ENCODE measurements around the gene ZNF302. TPM values are rescaled to one million over a fixed set of nuclear protein-coding genes. Genes with fewer than 3 reads are reported as not detected.

The ZNF302 gene
- total RNA-seq, 2 experiments from 2014 or later: 23.9 to 26.9 TPM

DNA sequence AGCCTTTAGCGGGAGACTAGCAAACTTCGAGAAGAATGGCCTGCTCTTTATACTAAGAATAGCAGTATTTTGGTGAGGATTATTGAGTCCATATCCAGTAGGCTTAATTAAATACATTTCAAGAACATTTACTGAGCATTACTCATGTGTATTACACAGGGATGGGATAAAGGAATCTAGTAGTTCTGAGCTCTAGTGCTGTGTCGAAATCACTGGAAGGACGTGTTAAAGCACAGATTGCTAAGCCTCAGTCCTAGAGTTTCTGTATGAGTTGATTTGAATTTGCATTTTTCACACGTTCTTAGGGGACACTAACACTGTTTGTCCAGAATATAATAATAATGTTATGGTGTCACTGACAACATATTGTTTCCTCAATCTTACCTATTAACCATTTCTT, 9.0 kb downstream of the ZNF302 start:
- Histone ChIP-seq H3K27ac (ENCODE audit: low read depth, low read length, poor library complexity, severe bottlenecking) (no peak overlapping the region), H2AFZ (ENCODE audit: low read length) (no peak overlapping the region), H3K36me3 (ENCODE audit: insufficient read depth, low read length) (peaks cover 37% of the 10 kb centered on the region), H3K79me2 (ENCODE audit: insufficient read depth, low read depth, low read length) (no peaks in the 10 kb centered on the region), H4K20me1 (ENCODE audit: insufficient read depth, low read length) (no peaks in the 10 kb centered on the region), H3K9me2 (ENCODE audit: insufficient read depth, low read length) (no peaks in the 10 kb centered on the region), H3K4me3 (ENCODE audit: low read depth, low read length, poor library complexity, severe bottlenecking) (no peak overlapping the region), H3K4me2 (ENCODE audit: low read length) (no peak overlapping the region), H3K9me3 (ENCODE audit: low read length) (peaks cover 6% of the 10 kb centered on the region; the same call in 1 of the 2 replicates), H3K4me1 (ENCODE audit: insufficient read depth, low read length, poor library complexity, severe bottlenecking) (no peaks in the 10 kb centered on the region)
- intact Hi-C loops (cut with micrococcal nuclease; ENCODE audit: unreplicated experiment): no loop called here
- no TSS peak for BruUV-seq (replicated peaks)
- ChIA-PET CTCF (ENCODE audit: unreplicated experiment) (no interaction called here), POLR2A (no interaction called here)
- TF ChIP-seq CTCF (conservative IDR thresholded peaks at IDR 0.05; ENCODE audit: low read length) (no peak), EZH2phosphoT487 (IDR thresholded peaks at IDR 0.05; ENCODE audit: borderline replicate concordance, low read depth, low read length) (no peak)
- DNase-seq (ENCODE audit: low spot score): no peak

DNA sequence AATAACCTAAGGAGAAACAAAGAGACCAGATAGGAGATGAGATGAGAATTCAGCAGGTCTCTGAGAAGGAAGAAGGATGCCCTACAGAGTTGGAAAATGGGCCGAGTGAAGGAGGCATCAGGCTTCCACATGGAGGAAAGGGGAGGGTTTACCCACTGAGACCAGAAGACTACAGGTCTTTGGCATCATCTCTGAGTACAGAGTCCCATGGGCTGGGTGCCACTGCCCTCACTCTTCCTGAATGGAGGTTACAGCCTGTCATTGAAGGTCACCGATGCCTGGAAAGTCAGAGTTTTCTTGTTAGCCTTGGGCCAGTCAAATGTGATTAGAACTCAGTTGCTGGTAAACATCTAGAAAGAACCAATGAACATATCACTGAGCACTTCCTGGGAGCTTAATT, 9.9 kb downstream of the ZNF302 start:
- no peaks in the 10 kb centered on the region for H4K20me1 ChIP-seq (ENCODE audit: insufficient read depth, low read length)
- intact Hi-C loops (cut with micrococcal nuclease; ENCODE audit: unreplicated experiment): no loop called here
- peaks cover 28% of the 10 kb centered on the region for H3K36me3 ChIP-seq (ENCODE audit: insufficient read depth, low read length)
- TF ChIP-seq CTCF (conservative IDR thresholded peaks at IDR 0.05; ENCODE audit: low read length) (no peak), EZH2phosphoT487 (IDR thresholded peaks at IDR 0.05; ENCODE audit: borderline replicate concordance, low read depth, low read length) (no peak)
- ChIA-PET POLR2A (no interaction called here), CTCF (ENCODE audit: unreplicated experiment) (no interaction called here)
- no peaks in the 10 kb centered on the region for H3K4me1 ChIP-seq (ENCODE audit: insufficient read depth, low read length, poor library complexity, severe bottlenecking)
- no peak overlapping the region for H2AFZ ChIP-seq (ENCODE audit: low read length)
- no peaks in the 10 kb centered on the region for H3K79me2 ChIP-seq (ENCODE audit: insufficient read depth, low read depth, low read length)
- BruUV-seq (replicated peaks): no TSS peak
- H3K9me2 ChIP-seq (ENCODE audit: insufficient read depth, low read length): no peaks in the 10 kb centered on the region
- H3K9me3 ChIP-seq (ENCODE audit: low read length): no peaks in the 10 kb centered on the region
- DNase-seq (ENCODE audit: low spot score): no peak
- no peak overlapping the region for H3K27ac ChIP-seq (ENCODE audit: low read depth, low read length, poor library complexity, severe bottlenecking)
- H3K4me2 ChIP-seq (ENCODE audit: low read length): no peak overlapping the region
- H3K4me3 ChIP-seq (ENCODE audit: low read depth, low read length, poor library complexity, severe bottlenecking): no peak overlapping the region

GRCh38 chr19:34688592-34688991, 11.1 kb downstream of the ZNF302 start:
- H3K4me1 ChIP-seq (ENCODE audit: insufficient read depth, low read length, poor library complexity, severe bottlenecking): no peaks in the 10 kb centered on the region
- no peaks in the 10 kb centered on the region; the same call in 1 of the 2 replicates for H3K9me2 ChIP-seq (ENCODE audit: insufficient read depth, low read length)
- H2AFZ ChIP-seq (ENCODE audit: low read length): no peak overlapping the region
- no TSS peak for BruUV-seq (replicated peaks)
- H3K4me2 ChIP-seq (ENCODE audit: low read length): no peak overlapping the region
- no peak for DNase-seq (ENCODE audit: low spot score)
- intact Hi-C loops (cut with micrococcal nuclease; ENCODE audit: unreplicated experiment): no loop called here
- no peak for TF ChIP-seq CTCF (conservative IDR thresholded peaks at IDR 0.05; ENCODE audit: low read length)
- no peak for TF ChIP-seq EZH2phosphoT487 (IDR thresholded peaks at IDR 0.05; ENCODE audit: borderline replicate concordance, low read depth, low read length)
- H3K36me3 ChIP-seq (ENCODE audit: insufficient read depth, low read length): peaks cover 16% of the 10 kb centered on the region
- no peaks in the 10 kb centered on the region for H3K79me2 ChIP-seq (ENCODE audit: insufficient read depth, low read depth, low read length)
- no peak overlapping the region for H3K4me3 ChIP-seq (ENCODE audit: low read depth, low read length, poor library complexity, severe bottlenecking)
- no peaks in the 10 kb centered on the region for H3K9me3 ChIP-seq (ENCODE audit: low read length)
- H4K20me1 ChIP-seq (ENCODE audit: insufficient read depth, low read length): no peaks in the 10 kb centered on the region
- CTCF ChIA-PET (ENCODE audit: unreplicated experiment): no interaction called here
- POLR2A ChIA-PET: interaction anchor here (0.6 to 0.9 kb wide), 2 partner anchors 11 to 43 kb away, joined by 3 to 8 read pairs; partner anchors contain the start of gene SCGB2B2
- no peak overlapping the region for H3K27ac ChIP-seq (ENCODE audit: low read depth, low read length, poor library complexity, severe bottlenecking)
